Peyer's patch (tissue), 4 donors: ENCODE measurements around the gene ZSCAN5A. TPM values are rescaled to one million over a fixed set of nuclear protein-coding genes. Genes with fewer than 3 reads are reported as not detected.

Experiments used
- DNase-seq, 3 donors: peaks; one replicate each; pipeline ENCODE4 v3.0.0-alpha.2; 2017 to 2019
- H3K27ac ChIP-seq, 4 donors: fragments of 200-600 bp; sonication (generic); one replicate each; pipeline ENCODE4 v1.5.1; 2016 to 2019
- H3K27me3 ChIP-seq, 2 donors: fragments of 200-600 bp; sonication (generic); one replicate each; pipeline ENCODE4 v1.5.1; 2019
- H3K36me3 ChIP-seq, 3 donors: fragments of 200-600 bp; sonication (generic); one replicate each; pipeline ENCODE4 v1.5.1; 2016 to 2019
- H3K4me1 ChIP-seq, 4 donors: fragments of 200-600 bp; sonication (generic); one replicate each; pipeline ENCODE4 v1.5.1; 2016 to 2019
- H3K4me3 ChIP-seq, 4 donors: fragments of 200-600 bp; sonication (generic); 1 replicate in 3 of 4; 2 replicates in 1 of 4; pipeline ENCODE4 v1.5.1; 2016 to 2019; ENCODE audit warnings: mild to moderate bottlenecking in 1 of 4
- H3K9me3 ChIP-seq, 4 donors: fragments of 200-600 bp; sonication (generic); one replicate each; pipeline ENCODE4 v1.5.1; 2016 to 2019; ENCODE audit warnings: mild to moderate bottlenecking in 1 of 4
- POLR2A ChIP-seq, 2 donors: fragments of 450-650 bp; IDR thresholded peaks; one replicate each; pipeline ENCODE4 v1.5.1; 2017; ENCODE audit warnings: antibody characterized with exemption in 2 of 2, mild to moderate bottlenecking in 2 of 2, moderate library complexity in 2 of 2
- total RNA-seq, 4 donors: library from RNA; depleted of rRNA; stranded (reverse); fragments of >200 nt; gene quantifications; one replicate each; pipeline ENCODE4 v1.1.0, GENCODE V29; 2016
- TF ChIP-seq, protein P1 (sequence below), 6 experiments: fragments of 450-650 bp in 4 of 6; fragments of 200-600 bp in 2 of 6; sonication (generic) in 1 of 6; IDR thresholded peaks; one replicate each; pipeline ENCODE4 v1.5.1; 2017 to 2019; ENCODE audit warnings: antibody characterized with exemption in 6 of 6, mild to moderate bottlenecking in 3 of 6, moderate library complexity in 1 of 6

ZSCAN5A gene, protein sequence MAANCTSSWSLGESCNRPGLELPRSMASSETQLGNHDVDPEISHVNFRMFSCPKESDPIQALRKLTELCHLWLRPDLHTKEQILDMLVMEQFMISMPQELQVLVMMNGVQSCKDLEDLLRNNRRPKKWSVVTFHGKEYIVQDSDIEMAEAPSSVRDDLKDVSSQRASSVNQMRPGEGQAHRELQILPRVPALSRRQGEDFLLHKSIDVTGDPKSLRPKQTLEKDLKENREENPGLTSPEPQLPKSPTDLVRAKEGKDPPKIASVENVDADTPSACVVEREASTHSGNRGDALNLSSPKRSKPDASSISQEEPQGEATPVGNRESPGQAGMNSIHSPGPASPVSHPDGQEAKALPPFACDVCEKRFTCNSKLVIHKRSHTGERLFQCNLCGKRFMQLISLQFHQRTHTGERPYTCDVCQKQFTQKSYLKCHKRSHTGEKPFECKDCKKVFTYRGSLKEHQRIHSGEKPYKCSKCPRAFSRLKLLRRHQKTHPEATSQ
- 10 to 100 TPM; 14.9 to 19.0 (median 15.3) TPM for total RNA-seq

DNA sequence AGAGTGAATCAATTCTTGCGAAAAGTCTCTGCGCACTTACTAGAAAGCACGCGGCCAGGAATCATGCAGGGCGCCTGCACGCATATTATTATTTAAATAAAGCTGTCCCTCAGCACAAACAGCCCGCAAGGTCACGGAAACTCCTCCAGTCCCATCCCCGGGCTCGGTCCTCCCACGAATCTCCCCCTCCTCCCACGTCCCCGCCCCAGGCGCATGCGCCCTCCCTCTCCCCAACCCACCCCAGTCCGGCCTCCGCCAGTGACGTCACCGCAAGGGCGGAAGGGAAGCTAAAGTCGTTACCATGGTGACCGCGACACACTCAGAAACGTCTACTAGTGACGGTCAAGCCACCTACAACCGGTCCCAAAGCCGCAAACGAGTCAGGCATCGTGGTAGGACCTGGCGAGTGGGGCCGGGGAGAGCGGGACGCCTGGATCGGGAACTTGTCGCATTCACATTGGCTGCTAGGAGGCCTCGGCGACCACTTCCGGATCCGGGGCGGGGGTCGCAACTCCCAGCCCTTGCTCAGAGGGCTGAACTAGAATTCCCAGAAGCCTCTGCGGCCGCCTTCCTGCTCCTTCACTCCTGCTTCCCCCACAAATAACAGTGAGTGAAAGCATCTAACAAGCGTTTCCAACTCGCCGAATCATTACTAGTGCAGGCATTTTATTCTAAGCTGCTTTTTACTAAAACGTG is at the start of gene ZSCAN5A:
Gene ZSCAN5A, minus strand, starts transcription at position 459 of the 696 bp plus-strand sequence. CDS start 89,793 bp downstream, outside the sequence.
- TF ChIP-seq, protein P1, sequence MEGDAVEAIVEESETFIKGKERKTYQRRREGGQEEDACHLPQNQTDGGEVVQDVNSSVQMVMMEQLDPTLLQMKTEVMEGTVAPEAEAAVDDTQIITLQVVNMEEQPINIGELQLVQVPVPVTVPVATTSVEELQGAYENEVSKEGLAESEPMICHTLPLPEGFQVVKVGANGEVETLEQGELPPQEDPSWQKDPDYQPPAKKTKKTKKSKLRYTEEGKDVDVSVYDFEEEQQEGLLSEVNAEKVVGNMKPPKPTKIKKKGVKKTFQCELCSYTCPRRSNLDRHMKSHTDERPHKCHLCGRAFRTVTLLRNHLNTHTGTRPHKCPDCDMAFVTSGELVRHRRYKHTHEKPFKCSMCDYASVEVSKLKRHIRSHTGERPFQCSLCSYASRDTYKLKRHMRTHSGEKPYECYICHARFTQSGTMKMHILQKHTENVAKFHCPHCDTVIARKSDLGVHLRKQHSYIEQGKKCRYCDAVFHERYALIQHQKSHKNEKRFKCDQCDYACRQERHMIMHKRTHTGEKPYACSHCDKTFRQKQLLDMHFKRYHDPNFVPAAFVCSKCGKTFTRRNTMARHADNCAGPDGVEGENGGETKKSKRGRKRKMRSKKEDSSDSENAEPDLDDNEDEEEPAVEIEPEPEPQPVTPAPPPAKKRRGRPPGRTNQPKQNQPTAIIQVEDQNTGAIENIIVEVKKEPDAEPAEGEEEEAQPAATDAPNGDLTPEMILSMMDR (IDR thresholded peaks at IDR 0.05), result no peak
- TF ChIP-seq POLR2A (IDR thresholded peaks at IDR 0.05), result peak; percentile 20 to 21
- Histone ChIP-seq H3K4me1 (peaks cover 0 to 12% (median 0%) of the 10 kb centered on the region in 4 donors), H3K9me3 (no peaks in the 10 kb centered on the region), H3K36me3 (peaks cover 0 to 6% (median 0%) of the 10 kb centered on the region in 3 donors), H3K27ac (peak within 1 kb of the TSS; percentile 90 to 96 (median 94)), H3K4me3 (peak within 1 kb of the TSS; percentile 65 to 83 (median 78)), H3K27me3 (no peaks in the 10 kb centered on the region)
- peak; percentile 98 to 99 (median 98) for DNase-seq

DNA sequence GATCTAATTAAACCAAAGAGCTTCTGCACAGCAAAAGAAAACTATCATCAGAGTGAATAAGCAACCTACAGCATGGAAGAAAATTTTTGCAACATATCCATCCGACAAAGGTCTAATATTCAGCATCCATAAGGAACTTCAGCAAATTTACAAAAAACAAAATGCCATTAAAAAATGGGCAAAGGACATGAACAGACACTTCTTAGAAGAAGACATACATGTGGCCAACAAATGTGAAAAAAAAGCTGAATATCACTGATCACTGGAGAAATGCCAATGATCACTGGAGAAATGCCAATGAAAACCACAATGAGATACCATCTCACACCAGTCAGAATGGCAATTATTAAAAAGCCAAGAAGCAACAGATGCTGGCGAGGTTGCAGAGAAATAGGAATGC is 46.2 kb upstream of the ZSCAN5A start:
- peaks cover 0 to 23% (median 2%) of the 10 kb centered on the region in 4 donors for H3K9me3 ChIP-seq

DNA sequence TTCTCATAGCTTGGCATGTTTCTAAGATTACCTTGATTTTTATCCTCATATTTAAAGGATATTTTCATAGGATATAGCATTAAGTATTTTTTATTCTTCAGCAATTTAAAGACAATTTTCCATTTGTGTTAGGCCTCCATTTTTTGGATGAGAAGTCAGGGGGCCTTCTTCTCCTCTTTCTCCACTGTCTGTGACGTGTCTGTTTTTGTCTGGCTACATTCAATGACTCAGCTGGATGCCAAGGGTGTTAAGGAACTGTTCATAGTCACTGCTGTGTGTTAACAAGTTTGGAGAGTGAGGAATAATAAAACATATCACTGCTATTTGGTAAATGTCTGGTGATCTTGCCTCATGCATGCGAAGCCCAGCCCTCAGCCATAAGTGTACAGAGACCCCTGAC is 42.3 kb upstream of the ZSCAN5A start:
- H3K4me3 ChIP-seq, result no peak overlapping the region
- TF ChIP-seq, protein P1 (IDR thresholded peaks at IDR 0.05), result no peak
- TF ChIP-seq POLR2A (IDR thresholded peaks at IDR 0.05), result no peak
- no peaks in the 10 kb centered on the region for H3K4me1 ChIP-seq
- H3K27me3 ChIP-seq, result no peaks in the 10 kb centered on the region
- H3K9me3 ChIP-seq, result peaks cover 0 to 12% (median 0%) of the 10 kb centered on the region in 4 donors
- H3K27ac ChIP-seq, result no peak overlapping the region
- H3K36me3 ChIP-seq, result no peaks in the 10 kb centered on the region
- no peak for DNase-seq

More for the DNA sequence above, 46.2 kb upstream of the ZSCAN5A start:
- Histone ChIP-seq H3K4me1 (no peaks in the 10 kb centered on the region), H3K36me3 (no peaks in the 10 kb centered on the region), H3K27ac (no peak overlapping the region), H3K4me3 (no peak overlapping the region), H3K27me3 (no peaks in the 10 kb centered on the region)
- TF ChIP-seq, protein P1 (IDR thresholded peaks at IDR 0.05), result no peak
- no peak for TF ChIP-seq POLR2A (IDR thresholded peaks at IDR 0.05)
- DNase-seq, result no peak

DNA sequence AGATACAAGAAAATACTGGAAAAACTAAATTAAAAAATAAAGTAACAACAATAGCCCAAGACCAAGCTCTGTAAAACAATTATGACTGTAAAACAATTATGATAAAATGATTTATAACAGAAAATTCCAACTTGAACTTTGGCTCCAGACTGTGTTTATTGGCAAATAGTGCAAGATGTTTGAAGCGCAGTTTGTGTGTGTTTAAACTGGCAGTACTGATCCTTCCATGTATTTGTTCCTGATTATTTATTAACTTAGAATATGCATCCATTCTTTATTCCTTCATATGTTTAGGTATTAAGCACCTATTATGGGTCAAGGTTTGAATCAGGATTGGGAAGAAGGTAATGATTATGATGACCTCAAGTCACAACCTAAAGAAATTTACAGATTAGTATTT is 40.9 kb upstream of the ZSCAN5A start:
- Histone ChIP-seq H3K27ac (no peak overlapping the region), H3K4me1 (no peaks in the 10 kb centered on the region)
- no peak for DNase-seq

DNA sequence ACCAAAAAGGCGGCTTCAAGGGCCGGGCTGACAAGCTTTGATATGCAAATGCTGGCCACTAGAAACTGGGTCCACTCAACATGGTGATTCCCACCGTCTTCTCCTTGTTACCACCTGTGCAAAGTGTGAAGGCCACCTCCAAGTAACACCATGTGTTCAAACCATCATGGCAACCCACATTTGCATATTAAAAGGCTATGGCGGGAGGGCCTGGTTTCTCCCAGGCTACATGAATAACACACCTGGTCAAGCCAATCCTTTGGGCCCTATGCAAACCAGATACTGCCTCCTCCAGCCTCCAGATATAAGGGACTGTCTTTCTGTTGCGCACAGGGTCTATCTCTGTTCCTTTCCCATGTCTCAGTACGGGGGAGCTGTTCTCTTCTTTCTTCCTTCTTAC is 36.6 kb upstream of the ZSCAN5A start:
- Histone ChIP-seq H3K36me3 (no peaks in the 10 kb centered on the region), H3K4me3 (no peak overlapping the region), H3K27ac (no peak overlapping the region), H3K9me3 (no peaks in the 10 kb centered on the region), H3K4me1 (no peaks in the 10 kb centered on the region), H3K27me3 (no peaks in the 10 kb centered on the region)
- DNase-seq, result no peak
- no peak for TF ChIP-seq POLR2A (IDR thresholded peaks at IDR 0.05)
- TF ChIP-seq, protein P1 (IDR thresholded peaks at IDR 0.05), result no peak

More for the DNA sequence above, 40.9 kb upstream of the ZSCAN5A start:
- no peaks in the 10 kb centered on the region for H3K9me3 ChIP-seq
- no peak overlapping the region for H3K4me3 ChIP-seq
- no peak for TF ChIP-seq POLR2A (IDR thresholded peaks at IDR 0.05)
- TF ChIP-seq, protein P1 (IDR thresholded peaks at IDR 0.05), result no peak
- H3K27me3 ChIP-seq, result no peaks in the 10 kb centered on the region
- no peaks in the 10 kb centered on the region for H3K36me3 ChIP-seq
